ENCODE measurements around the gene ASAP3. TPM values are rescaled to one million over a fixed set of nuclear protein-coding genes. Genes with fewer than 3 reads are reported as not detected.
"Not testable (repeated sequence)": the region's sequence is repeated elsewhere in the genome, so short reads cannot be mapped to it uniquely, and the experiment has no call there.

ASAP3 gene
- total and polyA plus RNA-seq, 2 of the 13 experiments (the other 11 are each of a cell fraction or from before 2014, with no cell fraction given), result 32.6 to 37.0 TPM

- H3K4me1 ChIP-seq (ENCODE audit: insufficient read depth, low read length), result peaks cover 15% of the 10 kb centered on the region
- H3K9ac ChIP-seq (ENCODE audit: insufficient read depth, low read depth, low read length); POLR2A ChIA-PET; H2AFZ ChIP-seq (ENCODE audit: low read length); H3K4me2 ChIP-seq (ENCODE audit: low read depth, low read length); FAIRE-seq; intact Hi-C loops (cut with micrococcal nuclease; ENCODE audit: unreplicated experiment); H3K27ac ChIP-seq (ENCODE audit: extremely low read length, insufficient read depth, low read length); BruUV-seq (replicated peaks); H3K27me3 ChIP-seq (ENCODE audit: control insufficient read depth in 1 of 2, insufficient read depth in 2 of 2, low read length in 2 of 2); H3K9me3 ChIP-seq (ENCODE audit: low read length); H3K4me3 ChIP-seq (replicated peaks in 1 of 3; ENCODE audit: insufficient read depth in 1 of 3, low read depth in 2 of 3, low read length in 3 of 3); H4K20me1 ChIP-seq (ENCODE audit: insufficient read depth, low read length); ATAC-seq; H3K36me3 ChIP-seq (replicated peaks in 1 of 2; ENCODE audit: control insufficient read depth in 1 of 2, insufficient read depth in 2 of 2, low read length in 2 of 2); in situ Hi-C loops (cut with HindIII; ENCODE audit: extremely low pct_ligation_motif_present, low pct_unique_long_range_greater_than_20kb); DNase-seq (ENCODE audit: low spot score); H3K79me2 ChIP-seq (ENCODE audit: insufficient read depth, low read length); CTCF ChIA-PET (ENCODE audit: low intra/inter-chr PET ratio, low total read pairs); TF ChIP-seq CREB1 (CRISPR knock-in tag; IDR thresholded peaks at IDR 0.05): not testable (repeated sequence)
- TF ChIP-seq CREB1 (IDR thresholded peaks at IDR 0.05), result peak; percentile 79
- 74% methylated on average over 5 of the region's 6 CpGs for whole genome bisulfite sequencing (ENCODE audit: low lambda C conversion rate)
Measured at GRCh38 chr1:23492776-23493175, 8.8 kb upstream of the ASAP3 start.

GRCh38 chr1:23492132-23492720, 8.2 kb upstream of the ASAP3 start:
- no peak overlapping the region for H3K4me2 ChIP-seq (ENCODE audit: low read depth, low read length)
- TF ChIP-seq ZMYM3 (CRISPR knock-in tag; IDR thresholded peaks at IDR 0.05), result peak; percentile 72; the same call in 1 of the 2 replicates
- no peak for TF ChIP-seq SRSF4 (IDR thresholded peaks at IDR 0.05; ENCODE audit: low read depth, low read length, poor library complexity, severe bottlenecking)
- WGBS (ENCODE audit: low lambda C conversion rate), result 71% methylated on average over 3 of the region's 3 CpGs
- FAIRE-seq (no peak), ATAC-seq (no peak), DNase-seq (ENCODE audit: low spot score) (no peak)
- no peak overlapping the region for H2AFZ ChIP-seq (ENCODE audit: low read length)
- no peaks in the 10 kb centered on the region for H3K36me3 ChIP-seq (replicated peaks in 1 of 2; ENCODE audit: control insufficient read depth in 1 of 2, insufficient read depth in 2 of 2, low read length in 2 of 2)
- H3K27me3 ChIP-seq (ENCODE audit: control insufficient read depth in 1 of 2, insufficient read depth in 2 of 2, low read length in 2 of 2), result peaks cover 0 to 3% of the 10 kb centered on the region in 2 experiments; a peak in 3 of 5 replicates
- intact Hi-C loops (cut with micrococcal nuclease; ENCODE audit: unreplicated experiment), result no loop called here
- no TSS peak for BruUV-seq (replicated peaks)
- no peaks in the 10 kb centered on the region for H4K20me1 ChIP-seq (ENCODE audit: insufficient read depth, low read length)
- H3K4me1 ChIP-seq (ENCODE audit: insufficient read depth, low read length), result peaks cover 10% of the 10 kb centered on the region
- H3K4me3 ChIP-seq (replicated peaks in 1 of 3; ENCODE audit: insufficient read depth in 1 of 3, low read depth in 2 of 3, low read length in 3 of 3), result no peak overlapping the region
- no peaks in the 10 kb centered on the region for H3K79me2 ChIP-seq (ENCODE audit: insufficient read depth, low read length)
- POLR2A ChIA-PET, result no interaction called here
- in situ Hi-C loops (cut with HindIII; ENCODE audit: extremely low pct_ligation_motif_present, low pct_unique_long_range_greater_than_20kb), result no loop called here
- H3K9ac ChIP-seq (ENCODE audit: insufficient read depth, low read depth, low read length), result no peak overlapping the region
- H3K9me3 ChIP-seq (ENCODE audit: low read length), result no peaks in the 10 kb centered on the region
- no peak overlapping the region for H3K27ac ChIP-seq (ENCODE audit: extremely low read length, insufficient read depth, low read length)
- CTCF ChIA-PET (ENCODE audit: low intra/inter-chr PET ratio, low total read pairs), result no interaction called here

Measured in HepG2 (cell line).